GM12878 (cell line): Measurements from ENCODE around the gene LMAN2. TPM values are rescaled to one million over a fixed set of nuclear protein-coding genes. Genes with fewer than 3 reads are reported as not detected.
A peak's percentile ranks its signal among the peaks of the same experiment; 100 is the strongest.

Source experiments
- ATAC-seq: fragments of 200-7000 bp; cut with Tn5 transposase; 3 replicates; pipeline ENCODE4 v1.9.1; 2020; ENCODE audit warnings: mild to moderate bottlenecking, moderate library complexity
- BruUV-seq: library from RNA; stranded (reverse); fragments of 400-500 nt; replicated peaks from 2 replicates; lab custom pipeline; 2021; lab: Mats Ljungman, UMichigan
- CTCF ChIA-PET: fragments of 300-600 bp; sonication (Branson Sonifier 250); formaldehyde crosslinking; extraction: SDS; loops from one replicate; lab custom pipeline; 2021; ENCODE audit warnings: inconsistent platforms; lab: Yijun Ruan, JAX
- POLR2A ChIA-PET: fragments of 350-600 bp; formaldehyde crosslinking; extraction: SDS; loops from one replicate; lab custom pipeline; 2021; ENCODE audit warnings: inconsistent platforms; lab: Charles Lee
- RAD21 ChIA-PET: fragments of 300-600 bp; sonication (Branson Sonifier 250); formaldehyde crosslinking; loops from one replicate; lab custom pipeline; 2023; ENCODE audit warnings: antibody characterized with exemption; ENCODE audit not compliant: unreplicated experiment; lab: Charles Lee
- SMC1A ChIA-PET: fragments of 300-600 bp; sonication (Branson Sonifier 250); formaldehyde crosslinking; loops from one replicate; lab custom pipeline; 2023; ENCODE audit not compliant: unreplicated experiment, uncharacterized antibody; lab: Charles Lee
- DNase-seq: peaks from one replicate; pipeline ENCODE4 v3.0.0-alpha.2; 2011; ENCODE audit warnings: low read depth, low spot score
- FAIRE-seq: peaks from 3 replicates; lab custom pipeline; 2011; peaks lifted over from hg19 to GRCh38; lab: Jason Lieb, UNC
- H2AFZ ChIP-seq: 2 replicates; pipeline ENCODE4 v1.6.0; 2011; ENCODE audit warnings: low read depth, low read length, control low read depth; ENCODE audit not compliant: control insufficient read depth
- H3K27ac ChIP-seq: 2 replicates; pipeline ENCODE4 v1.5.1; 2011; ENCODE audit warnings: control low read depth; ENCODE audit not compliant: control insufficient read depth, insufficient read depth
- H3K27me3 ChIP-seq, 2 experiments: replicated peaks in 1 of 2; 2 replicates each; pipeline versions ENCODE4 v1.6.0 to v1.6.1; 2011; ENCODE audit warnings: low read length in 1 of 2; ENCODE audit not compliant: control insufficient read depth in 2 of 2, insufficient read depth in 2 of 2
- H3K36me3 ChIP-seq, 2 experiments: 2 replicates each; pipeline ENCODE4 v1.5.1; 2011; ENCODE audit warnings: low read length in 1 of 2; ENCODE audit not compliant: control insufficient read depth in 2 of 2, insufficient read depth in 2 of 2
- H3K4me1 ChIP-seq: 2 replicates; pipeline ENCODE4 v1.6.1; 2011; ENCODE audit warnings: mild to moderate bottlenecking, low read length, moderate library complexity, mixed read lengths; ENCODE audit not compliant: control insufficient read depth, insufficient read depth
- H3K4me2 ChIP-seq: 2 replicates; pipeline ENCODE4 v1.6.0; 2011; ENCODE audit warnings: control low read depth; ENCODE audit not compliant: control insufficient read depth, insufficient read depth
- H3K4me3 ChIP-seq: fragments of 200-600 bp; sonication (generic); 2 replicates; pipeline ENCODE4 v1.5.1; 2016
- H3K79me2 ChIP-seq: 2 replicates; pipeline ENCODE4 v1.6.0; 2011; ENCODE audit warnings: low read length; ENCODE audit not compliant: control insufficient read depth, insufficient read depth
- H3K9ac ChIP-seq: 2 replicates; pipeline ENCODE4 v1.8.0; 2011; ENCODE audit warnings: low read length, control low read depth, mixed read lengths; ENCODE audit not compliant: control insufficient read depth, insufficient read depth
- H3K9me3 ChIP-seq: replicated peaks from 3 replicates; pipeline ENCODE4 v1.5.1; 2011; ENCODE audit warnings: mild to moderate bottlenecking, low read length; ENCODE audit not compliant: control insufficient read depth, insufficient read depth
- H4K20me1 ChIP-seq: 2 replicates; pipeline ENCODE4 v1.6.0; 2011; ENCODE audit not compliant: control insufficient read depth, insufficient read depth
- BHLHE40 ChIP-seq, 2 experiments: fragments of 450-650 bp in 1 of 2; IDR thresholded peaks; 2 replicates each; pipeline ENCODE4 v1.6.1; 2011 to 2017; ENCODE audit warnings: low read depth in 2 of 2, borderline replicate concordance in 1 of 2, improper control_type of control experiment in 1 of 2, low read length in 1 of 2, mild to moderate bottlenecking in 1 of 2
- EP300 ChIP-seq, 2 experiments: fragments of 150-350 bp in 1 of 2; IDR thresholded peaks; 2 replicates each; pipeline ENCODE4 v1.6.1; 2011 to 2012; ENCODE audit warnings: low read depth in 2 of 2, low read length in 2 of 2, borderline replicate concordance in 1 of 2, improper control_type of control experiment in 1 of 2, inconsistent platforms in 1 of 2; ENCODE audit not compliant: control insufficient read depth in 1 of 2
- TCF12 ChIP-seq: IDR thresholded peaks from 2 replicates; pipeline ENCODE4 v1.6.1; 2011; ENCODE audit warnings: low read depth, mild to moderate bottlenecking, low read length
- WGBS: methylation state at CpG from one replicate; pipeline ENCODE4 v1.1.6; 2016; ENCODE audit warnings: low lambda C conversion rate; ENCODE audit not compliant: insufficient replicate concordance, insufficient coverage; ENCODE audit errors: missing lambda C conversion rate; 5-methylcytosine and 5-hydroxymethylcytosine counted together
- in situ Hi-C: fragments of 300-500 bp; cut with MboI; formaldehyde crosslinking; loops from 9 replicates; pipeline ENCODE4 v1.14.3; 2018; ENCODE audit warnings: mixed read lengths
- intact Hi-C: fragments of 100-400 bp; cut with micrococcal nuclease; formaldehyde crosslinking; loops from one replicate; pipeline ENCODE4 v1.14.2; 2022; ENCODE audit not compliant: unreplicated experiment
- polyA plus RNA-seq, 11 experiments: library from polyadenylated mRNA; depleted of rRNA in 4 of 11; unstranded in 6 of 11; stranded (reverse) in 5 of 11; fragments of >200 nt; fragmentation: Nextera tagmentation in 4 of 11; fragmentation: Illumina TruSeq in 1 of 11; extraction: Ambion mirVana in 4 of 11; extraction: Trizol in 1 of 11; gene quantifications; 1 replicate in 1 of 11; 2 replicates in 10 of 11; pipeline versions ENCODE4 v1.2.1 to v1.2.3, GENCODE V29; 2011 to 2016; ENCODE audit warnings: inconsistent platforms in 2 of 11, missing spikeins in 2 of 11, low read depth in 1 of 11
- total RNA-seq, 4 experiments: library from RNA; depleted of rRNA in 3 of 4; stranded (reverse); fragments of >200 nt in 3 of 4; fragmentation: Illumina TruSeq in 1 of 4; extraction: Trizol in 1 of 4; gene quantifications; 2 replicates each; pipeline versions ENCODE4 v1.2.1 to v1.2.3, GENCODE V29; 2013 to 2021
- TF ChIP-seq, protein P1 (sequence below): IDR thresholded peaks from 2 replicates; pipeline ENCODE4 v1.6.1; 2011; ENCODE audit warnings: borderline replicate concordance, low read depth, mild to moderate bottlenecking, moderate library complexity, mixed read lengths, low read length; ENCODE audit not compliant: insufficient read depth; ENCODE audit errors: extremely low read length

Gene LMAN2
- total and polyA plus RNA-seq, 10 of the 15 experiments (the other 5 are each of a cell fraction or from before 2014, with no cell fraction given), result 2.4 to 264 (median 147) TPM

DNA sequence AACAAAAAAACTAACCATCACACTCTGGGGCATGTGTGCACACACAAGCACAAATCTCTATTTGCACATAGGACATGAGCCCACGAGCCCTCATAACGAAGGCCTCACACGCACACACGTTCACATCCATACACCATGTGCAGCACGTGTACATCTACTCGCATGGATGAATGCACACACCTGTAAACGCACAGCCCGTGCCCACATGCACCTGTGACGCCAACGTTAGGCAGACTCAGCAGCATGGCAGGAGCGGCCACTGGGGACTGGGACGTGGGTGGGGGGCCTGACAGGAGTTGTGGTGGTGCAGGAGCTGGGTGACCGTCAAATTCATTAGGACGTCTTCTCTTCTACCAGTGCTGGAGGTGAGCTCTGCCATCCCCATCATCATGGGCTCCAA, 35.9 kb upstream of the LMAN2 start:
- ChIA-PET POLR2A (interaction anchor here (0.5 to 3.9 kb wide), 4 partner anchors 8 to 72 kb away, joined by 3 to 18 read pairs (median 3); no protein-coding TSS in a partner anchor), SMC1A (no interaction called here), CTCF (interaction anchor here (0.6 to 8.4 kb wide), 8 partner anchors 9 to 273 kb away, joined by 3 to 240 read pairs (median 20); partner anchors contain the start of gene PFN3), RAD21 (interaction anchor here (0.9 kb wide), 1 partner anchor 17 kb away, joined by 3 read pairs; no protein-coding TSS in a partner anchor)
- WGBS, result 48% methylated on average over 14 of the region's 14 CpGs
- Histone ChIP-seq H3K4me3 (no peak overlapping the region), H3K4me1 (peaks cover 26% of the 10 kb centered on the region), H3K4me2 (no peak overlapping the region), H2AFZ (no peak overlapping the region), H3K9me3 (no peaks in the 10 kb centered on the region), H3K9ac (no peak overlapping the region), H3K79me2 (no peaks in the 10 kb centered on the region), H3K27ac (no peak overlapping the region), H3K36me3 (no peaks in the 10 kb centered on the region), H3K27me3 (no peaks in the 10 kb centered on the region), H4K20me1 (no peaks in the 10 kb centered on the region)
- ATAC-seq, result no peak
- in situ Hi-C loops (loop anchor here (25.0 kb wide), 1 partner anchor 1350 kb away; no protein-coding TSS in a partner anchor), intact Hi-C loops (no loop called here)
- TF ChIP-seq TCF12, result no peak
- TF ChIP-seq, protein P1, sequence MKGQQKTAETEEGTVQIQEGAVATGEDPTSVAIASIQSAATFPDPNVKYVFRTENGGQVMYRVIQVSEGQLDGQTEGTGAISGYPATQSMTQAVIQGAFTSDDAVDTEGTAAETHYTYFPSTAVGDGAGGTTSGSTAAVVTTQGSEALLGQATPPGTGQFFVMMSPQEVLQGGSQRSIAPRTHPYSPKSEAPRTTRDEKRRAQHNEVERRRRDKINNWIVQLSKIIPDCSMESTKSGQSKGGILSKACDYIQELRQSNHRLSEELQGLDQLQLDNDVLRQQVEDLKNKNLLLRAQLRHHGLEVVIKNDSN, result peak; percentile 9
- TF ChIP-seq BHLHE40 (IDR thresholded peaks at IDR 0.05; ENCODE audit: borderline replicate concordance in 1 of 2, low read depth in 2 of 2, low read length in 1 of 2), result peak in 1 of 2 experiments; percentile 7; a peak in 1 of 4 replicates
- no peak for TF ChIP-seq EP300 (IDR thresholded peaks at IDR 0.05; ENCODE audit: borderline replicate concordance in 1 of 2, control insufficient read depth in 1 of 2, low read depth in 2 of 2, low read length in 2 of 2)
- no peak for FAIRE-seq
- no peak for DNase-seq
- no TSS peak for BruUV-seq
